HepG2 (cell line): ENCODE measurements around the gene SCRN3. TPM values are rescaled to one million over a fixed set of nuclear protein-coding genes. Genes with fewer than 3 reads are reported as not detected.

ENCODE experiments used
- ATM ChIP-seq: fragments of 450-650 bp; IDR thresholded peaks from 2 replicates; pipeline ENCODE4 v1.7.1; 2017; ENCODE audit warnings: mild to moderate bottlenecking, borderline replicate concordance
- KLF11 ChIP-seq: IDR thresholded peaks from 2 replicates; pipeline ENCODE4 v1.6.1; 2016; ENCODE audit warnings: missing compliant biosample characterization
- MED1 ChIP-seq: sonication (generic); formaldehyde crosslinking; IDR thresholded peaks from 2 replicates; pipeline ENCODE4 v1.4.0; 2020; ENCODE audit warnings: missing genetic modification reagents
- NFKB2 ChIP-seq: sonication (generic); formaldehyde crosslinking; IDR thresholded peaks from 2 replicates; pipeline ENCODE4 v1.4.0; 2020; ENCODE audit warnings: missing genetic modification reagents, borderline replicate concordance
- SMC3 ChIP-seq: IDR thresholded peaks from 2 replicates; pipeline ENCODE4 v1.6.1; 2011; ENCODE audit warnings: low read length, improper control_type of control experiment
- SUZ12 ChIP-seq: fragments of 150-350 bp; IDR thresholded peaks from 2 replicates; pipeline ENCODE4 v1.6.1; 2014; ENCODE audit warnings: low read depth, low read length
- ZEB1 ChIP-seq: IDR thresholded peaks from 2 replicates; pipeline ENCODE4 v1.6.1; 2012; ENCODE audit warnings: mild to moderate bottlenecking, low read depth, inconsistent platforms; ENCODE audit not compliant: insufficient replicate concordance
- ZFY ChIP-seq: sonication (generic); formaldehyde crosslinking; IDR thresholded peaks from 2 replicates; pipeline ENCODE4 v1.4.0; 2020; ENCODE audit warnings: missing genetic modification reagents
- ZNF121 ChIP-seq: sonication (generic); formaldehyde crosslinking; IDR thresholded peaks from 2 replicates; pipeline ENCODE4 v1.5.0; 2020; ENCODE audit warnings: mild to moderate bottlenecking, missing genetic modification reagents
- ZNF354B ChIP-seq: sonication (generic); formaldehyde crosslinking; IDR thresholded peaks from 2 replicates; pipeline ENCODE4 v1.8.0; 2022; ENCODE audit warnings: mild to moderate bottlenecking, missing genetic modification reagents
- polyA plus RNA-seq, 8 experiments: library from polyadenylated mRNA; depleted of rRNA in 3 of 8; stranded (reverse) in 7 of 8; unstranded in 1 of 8; fragments of >200 nt; fragmentation: Illumina TruSeq in 4 of 8; extraction: Trizol in 4 of 8; gene quantifications; 2 replicates each; pipeline versions ENCODE4 v1.2.1 to v1.2.3, GENCODE V29; 2011 to 2016; ENCODE audit warnings: low read depth in 4 of 8, missing spikeins in 1 of 8, mixed read lengths in 1 of 8; ENCODE audit not compliant: insufficient read depth in 1 of 8
- total RNA-seq, 5 experiments: library from RNA; depleted of rRNA; stranded (reverse); fragments of >200 nt; fragmentation: Illumina TruSeq; extraction: Trizol; gene quantifications; 2 replicates each; pipeline ENCODE4 v1.2.3, GENCODE V29; 2016; ENCODE audit warnings: low read depth in 1 of 5
- TF ChIP-seq, protein P1 (sequence below): fragments of 450-650 bp; IDR thresholded peaks from 2 replicates; pipeline ENCODE4 v1.6.1; 2016
- TF ChIP-seq, protein P2 (sequence below): sonication (generic); formaldehyde crosslinking; IDR thresholded peaks from 2 replicates; pipeline ENCODE4 v1.8.0; 2022; ENCODE audit warnings: mild to moderate bottlenecking, missing genetic modification reagents
- TF ChIP-seq, protein P3 (sequence below): sonication (generic); formaldehyde crosslinking; IDR thresholded peaks from 2 replicates; pipeline ENCODE4 v1.4.0; 2020; ENCODE audit warnings: missing genetic modification reagents
- TF ChIP-seq, protein P4 (sequence below): sonication (generic); formaldehyde crosslinking; IDR thresholded peaks from 2 replicates; pipeline ENCODE4 v1.5.0; 2020; ENCODE audit warnings: missing genetic modification reagents
- TF ChIP-seq, protein P5 (sequence below): sonication (generic); formaldehyde crosslinking; IDR thresholded peaks from 2 replicates; pipeline ENCODE4 v1.5.0; 2020; ENCODE audit warnings: mild to moderate bottlenecking, missing genetic modification reagents
- TF ChIP-seq, protein P6 (sequence below): sonication (generic); formaldehyde crosslinking; IDR thresholded peaks from 2 replicates; pipeline ENCODE4 v1.9.0; 2022; ENCODE audit warnings: low read depth, missing genetic modification reagents
- TF ChIP-seq, protein P7 (sequence below): sonication (generic); formaldehyde crosslinking; IDR thresholded peaks from 2 replicates; pipeline ENCODE4; 2020; ENCODE audit warnings: missing genetic modification reagents, mild to moderate bottlenecking, borderline replicate concordance

The SCRN3 gene
- total and polyA plus RNA-seq, 2 of the 13 experiments (the other 11 are each of a cell fraction or from before 2014, with no cell fraction given), result 6.6 to 11.3 TPM

DNA sequence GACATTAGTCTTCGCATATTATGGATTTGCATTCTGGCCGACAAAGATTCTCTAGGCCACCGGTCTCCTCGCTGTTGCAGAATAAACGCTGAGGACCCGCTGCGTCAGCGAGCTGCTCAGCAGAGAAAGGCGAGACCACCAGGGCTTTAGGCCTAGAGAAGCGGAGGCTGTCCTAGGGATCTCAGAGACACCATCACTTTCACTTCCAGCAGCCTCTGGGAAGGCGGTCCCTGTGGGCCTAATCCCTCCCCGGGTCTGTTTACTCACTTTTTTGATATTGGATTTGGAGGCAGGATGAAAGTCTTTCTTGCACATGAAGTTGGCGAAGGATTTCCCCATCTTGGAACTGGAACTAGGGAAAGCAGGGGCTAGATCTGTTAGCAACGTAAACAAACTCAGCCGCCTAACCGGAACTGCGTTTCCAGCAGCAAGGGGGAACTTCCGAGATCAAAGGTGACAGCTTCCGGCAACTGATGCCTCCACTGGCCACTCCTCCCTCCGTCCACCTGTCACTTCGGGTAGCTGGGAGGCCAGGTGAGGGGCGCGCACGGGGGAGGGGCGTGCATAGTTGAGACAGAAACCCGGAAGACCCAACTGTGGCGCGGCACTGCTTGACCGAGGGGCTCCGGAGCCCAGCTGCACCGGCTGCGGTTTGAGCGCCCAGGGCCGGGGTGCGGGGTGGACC lies at the start of gene SCRN3 (continued):
- TF ChIP-seq, protein P1, sequence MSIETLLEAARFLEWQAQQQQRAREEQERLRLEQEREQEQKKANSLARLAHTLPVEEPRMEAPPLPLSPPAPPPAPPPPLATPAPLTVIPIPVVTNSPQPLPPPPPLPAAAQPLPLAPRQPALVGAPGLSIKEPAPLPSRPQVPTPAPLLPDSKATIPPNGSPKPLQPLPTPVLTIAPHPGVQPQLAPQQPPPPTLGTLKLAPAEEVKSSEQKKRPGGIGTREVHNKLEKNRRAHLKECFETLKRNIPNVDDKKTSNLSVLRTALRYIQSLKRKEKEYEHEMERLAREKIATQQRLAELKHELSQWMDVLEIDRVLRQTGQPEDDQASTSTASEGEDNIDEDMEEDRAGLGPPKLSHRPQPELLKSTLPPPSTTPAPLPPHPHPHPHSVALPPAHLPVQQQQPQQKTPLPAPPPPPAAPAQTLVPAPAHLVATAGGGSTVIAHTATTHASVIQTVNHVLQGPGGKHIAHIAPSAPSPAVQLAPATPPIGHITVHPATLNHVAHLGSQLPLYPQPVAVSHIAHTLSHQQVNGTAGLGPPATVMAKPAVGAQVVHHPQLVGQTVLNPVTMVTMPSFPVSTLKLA, result peak; percentile 77
- TF ChIP-seq NFKB2 (CRISPR knock-in tag), result peak; percentile 85; the same call in 1 of the 2 replicates
- peak; percentile 46 for TF ChIP-seq MED1 (CRISPR knock-in tag)
- peak; percentile 97 for TF ChIP-seq ZFY (CRISPR knock-in tag)
- TF ChIP-seq, protein P2, sequence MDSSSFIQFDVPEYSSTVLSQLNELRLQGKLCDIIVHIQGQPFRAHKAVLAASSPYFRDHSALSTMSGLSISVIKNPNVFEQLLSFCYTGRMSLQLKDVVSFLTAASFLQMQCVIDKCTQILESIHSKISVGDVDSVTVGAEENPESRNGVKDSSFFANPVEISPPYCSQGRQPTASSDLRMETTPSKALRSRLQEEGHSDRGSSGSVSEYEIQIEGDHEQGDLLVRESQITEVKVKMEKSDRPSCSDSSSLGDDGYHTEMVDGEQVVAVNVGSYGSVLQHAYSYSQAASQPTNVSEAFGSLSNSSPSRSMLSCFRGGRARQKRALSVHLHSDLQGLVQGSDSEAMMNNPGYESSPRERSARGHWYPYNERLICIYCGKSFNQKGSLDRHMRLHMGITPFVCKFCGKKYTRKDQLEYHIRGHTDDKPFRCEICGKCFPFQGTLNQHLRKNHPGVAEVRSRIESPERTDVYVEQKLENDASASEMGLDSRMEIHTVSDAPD (CRISPR knock-in tag), result no peak
- no peak for TF ChIP-seq KLF11 (CRISPR knock-in tag)
- no peak for TF ChIP-seq SUZ12
- no peak for TF ChIP-seq SMC3
- no peak for TF ChIP-seq ATM
- no peak for TF ChIP-seq ZNF354B
- TF ChIP-seq, protein P3, sequence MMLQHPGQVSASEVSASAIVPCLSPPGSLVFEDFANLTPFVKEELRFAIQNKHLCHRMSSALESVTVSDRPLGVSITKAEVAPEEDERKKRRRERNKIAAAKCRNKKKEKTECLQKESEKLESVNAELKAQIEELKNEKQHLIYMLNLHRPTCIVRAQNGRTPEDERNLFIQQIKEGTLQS (CRISPR knock-in tag), result 0 out of 2 replicates have a peak, but pooled peaks have one; percentile 39
- TF ChIP-seq, protein P4, sequence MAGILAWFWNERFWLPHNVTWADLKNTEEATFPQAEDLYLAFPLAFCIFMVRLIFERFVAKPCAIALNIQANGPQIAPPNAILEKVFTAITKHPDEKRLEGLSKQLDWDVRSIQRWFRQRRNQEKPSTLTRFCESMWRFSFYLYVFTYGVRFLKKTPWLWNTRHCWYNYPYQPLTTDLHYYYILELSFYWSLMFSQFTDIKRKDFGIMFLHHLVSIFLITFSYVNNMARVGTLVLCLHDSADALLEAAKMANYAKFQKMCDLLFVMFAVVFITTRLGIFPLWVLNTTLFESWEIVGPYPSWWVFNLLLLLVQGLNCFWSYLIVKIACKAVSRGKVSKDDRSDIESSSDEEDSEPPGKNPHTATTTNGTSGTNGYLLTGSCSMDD (CRISPR knock-in tag), result no peak
- TF ChIP-seq ZNF121 (CRISPR knock-in tag), result 0 out of 2 replicates have a peak, but pooled peaks have one; percentile 6
- TF ChIP-seq, protein P5, sequence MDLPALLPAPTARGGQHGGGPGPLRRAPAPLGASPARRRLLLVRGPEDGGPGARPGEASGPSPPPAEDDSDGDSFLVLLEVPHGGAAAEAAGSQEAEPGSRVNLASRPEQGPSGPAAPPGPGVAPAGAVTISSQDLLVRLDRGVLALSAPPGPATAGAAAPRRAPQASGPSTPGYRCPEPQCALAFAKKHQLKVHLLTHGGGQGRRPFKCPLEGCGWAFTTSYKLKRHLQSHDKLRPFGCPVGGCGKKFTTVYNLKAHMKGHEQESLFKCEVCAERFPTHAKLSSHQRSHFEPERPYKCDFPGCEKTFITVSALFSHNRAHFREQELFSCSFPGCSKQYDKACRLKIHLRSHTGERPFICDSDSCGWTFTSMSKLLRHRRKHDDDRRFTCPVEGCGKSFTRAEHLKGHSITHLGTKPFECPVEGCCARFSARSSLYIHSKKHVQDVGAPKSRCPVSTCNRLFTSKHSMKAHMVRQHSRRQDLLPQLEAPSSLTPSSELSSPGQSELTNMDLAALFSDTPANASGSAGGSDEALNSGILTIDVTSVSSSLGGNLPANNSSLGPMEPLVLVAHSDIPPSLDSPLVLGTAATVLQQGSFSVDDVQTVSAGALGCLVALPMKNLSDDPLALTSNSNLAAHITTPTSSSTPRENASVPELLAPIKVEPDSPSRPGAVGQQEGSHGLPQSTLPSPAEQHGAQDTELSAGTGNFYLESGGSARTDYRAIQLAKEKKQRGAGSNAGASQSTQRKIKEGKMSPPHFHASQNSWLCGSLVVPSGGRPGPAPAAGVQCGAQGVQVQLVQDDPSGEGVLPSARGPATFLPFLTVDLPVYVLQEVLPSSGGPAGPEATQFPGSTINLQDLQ, result no peak
- TF ChIP-seq, protein P6, sequence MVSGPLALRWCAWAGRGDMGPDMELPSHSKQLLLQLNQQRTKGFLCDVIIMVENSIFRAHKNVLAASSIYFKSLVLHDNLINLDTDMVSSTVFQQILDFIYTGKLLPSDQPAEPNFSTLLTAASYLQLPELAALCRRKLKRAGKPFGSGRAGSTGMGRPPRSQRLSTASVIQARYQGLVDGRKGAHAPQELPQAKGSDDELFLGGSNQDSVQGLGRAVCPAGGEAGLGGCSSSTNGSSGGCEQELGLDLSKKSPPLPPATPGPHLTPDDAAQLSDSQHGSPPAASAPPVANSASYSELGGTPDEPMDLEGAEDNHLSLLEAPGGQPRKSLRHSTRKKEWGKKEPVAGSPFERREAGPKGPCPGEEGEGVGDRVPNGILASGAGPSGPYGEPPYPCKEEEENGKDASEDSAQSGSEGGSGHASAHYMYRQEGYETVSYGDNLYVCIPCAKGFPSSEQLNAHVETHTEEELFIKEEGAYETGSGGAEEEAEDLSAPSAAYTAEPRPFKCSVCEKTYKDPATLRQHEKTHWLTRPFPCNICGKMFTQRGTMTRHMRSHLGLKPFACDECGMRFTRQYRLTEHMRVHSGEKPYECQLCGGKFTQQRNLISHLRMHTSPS (CRISPR knock-in tag), result no peak
- peak; percentile 100 for TF ChIP-seq ZEB1
- TF ChIP-seq, protein P7, sequence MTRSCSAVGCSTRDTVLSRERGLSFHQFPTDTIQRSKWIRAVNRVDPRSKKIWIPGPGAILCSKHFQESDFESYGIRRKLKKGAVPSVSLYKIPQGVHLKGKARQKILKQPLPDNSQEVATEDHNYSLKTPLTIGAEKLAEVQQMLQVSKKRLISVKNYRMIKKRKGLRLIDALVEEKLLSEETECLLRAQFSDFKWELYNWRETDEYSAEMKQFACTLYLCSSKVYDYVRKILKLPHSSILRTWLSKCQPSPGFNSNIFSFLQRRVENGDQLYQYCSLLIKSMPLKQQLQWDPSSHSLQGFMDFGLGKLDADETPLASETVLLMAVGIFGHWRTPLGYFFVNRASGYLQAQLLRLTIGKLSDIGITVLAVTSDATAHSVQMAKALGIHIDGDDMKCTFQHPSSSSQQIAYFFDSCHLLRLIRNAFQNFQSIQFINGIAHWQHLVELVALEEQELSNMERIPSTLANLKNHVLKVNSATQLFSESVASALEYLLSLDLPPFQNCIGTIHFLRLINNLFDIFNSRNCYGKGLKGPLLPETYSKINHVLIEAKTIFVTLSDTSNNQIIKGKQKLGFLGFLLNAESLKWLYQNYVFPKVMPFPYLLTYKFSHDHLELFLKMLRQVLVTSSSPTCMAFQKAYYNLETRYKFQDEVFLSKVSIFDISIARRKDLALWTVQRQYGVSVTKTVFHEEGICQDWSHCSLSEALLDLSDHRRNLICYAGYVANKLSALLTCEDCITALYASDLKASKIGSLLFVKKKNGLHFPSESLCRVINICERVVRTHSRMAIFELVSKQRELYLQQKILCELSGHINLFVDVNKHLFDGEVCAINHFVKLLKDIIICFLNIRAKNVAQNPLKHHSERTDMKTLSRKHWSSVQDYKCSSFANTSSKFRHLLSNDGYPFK (CRISPR knock-in tag), result peak; percentile 85; the same call in 1 of the 2 replicates
